Adipocyte (in vitro differentiated cells): ENCODE measurements around the gene COX18.

Experiments used
- DNase-seq: peaks from one replicate; pipeline ENCODE4 v3.0.0-alpha.2; 2015; ENCODE audit warnings: low read depth
- H3K27me3 ChIP-seq: replicated peaks from 2 replicates; pipeline ENCODE4 v1.7.0; 2013; ENCODE audit warnings: mild to moderate bottlenecking, low read length, moderate library complexity; ENCODE audit not compliant: control insufficient read depth, insufficient read depth
- H3K36me3 ChIP-seq: 2 replicates; pipeline ENCODE4 v1.7.0; 2013; ENCODE audit warnings: low read length, mild to moderate bottlenecking, moderate library complexity; ENCODE audit not compliant: control insufficient read depth, insufficient read depth, severe bottlenecking
- H3K4me1 ChIP-seq: 2 replicates; pipeline ENCODE4 v1.7.0; 2013; ENCODE audit warnings: mild to moderate bottlenecking, low read length, moderate library complexity; ENCODE audit not compliant: control insufficient read depth, insufficient read depth
- H3K4me3 ChIP-seq: 2 replicates; pipeline ENCODE4 v1.7.0; 2013; ENCODE audit warnings: mild to moderate bottlenecking, low read length, moderate library complexity
- H3K9ac ChIP-seq: 2 replicates; pipeline ENCODE4 v1.7.0; 2013; ENCODE audit warnings: mild to moderate bottlenecking, low read length, moderate library complexity
- H3K9me3 ChIP-seq: 2 replicates; pipeline ENCODE4 v1.7.0; 2013; ENCODE audit warnings: mild to moderate bottlenecking, low read length, moderate library complexity; ENCODE audit not compliant: control insufficient read depth

COX18 gene

DNA sequence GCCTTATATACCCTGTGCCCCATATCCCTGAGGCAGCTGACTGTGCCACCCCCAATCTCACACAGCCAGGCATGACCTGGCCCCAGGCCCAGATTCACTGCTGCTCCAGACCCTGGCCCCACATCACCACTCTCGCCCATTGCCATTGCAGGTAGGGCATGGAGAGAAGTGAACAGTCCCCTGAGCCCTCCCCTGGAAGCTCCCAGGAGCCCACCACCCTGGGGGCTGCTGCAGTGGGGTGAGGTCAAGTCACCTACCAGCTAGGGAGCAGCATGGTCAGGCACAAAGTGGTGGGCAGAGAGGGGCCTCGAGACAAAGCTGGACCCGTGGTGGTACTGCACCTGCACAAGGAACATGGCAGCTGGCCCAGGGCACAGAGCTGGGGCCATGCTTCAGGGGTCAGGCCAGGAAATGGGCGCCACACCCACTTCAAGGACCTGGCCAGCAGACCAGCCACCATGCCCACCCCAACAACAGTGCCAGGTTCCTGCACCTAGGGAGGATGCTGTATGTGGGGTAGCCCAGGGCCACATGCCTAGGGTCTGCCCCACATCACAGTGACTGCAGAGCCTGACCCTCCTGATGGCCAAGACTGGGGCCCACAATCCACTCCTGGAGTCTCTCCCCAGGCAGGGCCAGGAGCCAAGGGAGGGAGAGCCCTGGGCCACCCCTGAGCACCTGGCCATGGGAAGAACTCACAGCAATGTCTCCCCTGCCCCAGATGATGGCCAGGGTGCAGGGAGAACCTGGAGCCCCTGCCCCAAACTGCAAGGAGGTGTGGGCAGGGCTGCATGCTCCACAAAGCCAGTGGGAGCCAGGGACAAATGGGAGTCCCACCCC is 58.5 kb downstream of the COX18 start:
- Histone ChIP-seq H3K4me1 (no peaks in the 10 kb centered on the region), H3K4me3 (no peak overlapping the region), H3K27me3 (no peaks in the 10 kb centered on the region), H3K36me3 (no peaks in the 10 kb centered on the region), H3K9ac (no peak overlapping the region), H3K9me3 (peaks cover 10% of the 10 kb centered on the region)
- no peak for DNase-seq

DNA sequence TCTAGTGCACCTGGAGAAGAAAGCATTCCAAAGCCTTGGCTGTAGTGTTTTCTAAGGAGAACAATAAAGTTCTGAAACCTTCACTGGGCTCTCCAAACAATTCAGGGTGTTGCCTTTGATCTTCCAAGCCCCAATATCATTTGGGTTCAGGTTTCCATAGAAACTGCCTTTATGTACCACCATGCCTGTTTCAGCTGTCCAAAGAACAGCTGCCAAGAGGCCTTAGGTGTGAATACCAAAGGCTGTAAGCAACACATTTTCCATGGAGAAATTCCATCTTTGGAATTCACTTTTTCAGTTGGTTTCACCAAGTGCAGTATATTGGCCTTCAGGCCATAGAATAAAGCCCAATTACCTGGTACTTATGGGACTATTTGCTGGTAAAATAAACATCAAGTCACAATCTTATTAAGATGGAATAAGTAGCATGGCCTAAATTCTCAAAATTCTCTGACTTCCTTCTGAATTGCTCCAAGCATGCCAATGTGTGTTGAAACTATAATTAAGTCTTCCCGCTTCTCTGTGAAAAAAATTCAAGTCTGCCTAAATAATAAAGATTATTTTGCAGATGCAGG is 61.9 kb downstream of the COX18 start:
- peak; percentile 21 for DNase-seq
- no peaks in the 10 kb centered on the region for H3K27me3 ChIP-seq
- no peak overlapping the region for H3K9ac ChIP-seq
- H3K9me3 ChIP-seq: peaks cover 10% of the 10 kb centered on the region
- H3K36me3 ChIP-seq: no peaks in the 10 kb centered on the region
- H3K4me1 ChIP-seq: no peaks in the 10 kb centered on the region
- no peak overlapping the region for H3K4me3 ChIP-seq

GRCh38 chr4:73006286-73006990 is 63.1 kb downstream of the COX18 start:
- Histone ChIP-seq H3K36me3 (no peaks in the 10 kb centered on the region), H3K4me3 (no peak overlapping the region), H3K9ac (no peak overlapping the region), H3K27me3 (no peaks in the 10 kb centered on the region), H3K4me1 (no peaks in the 10 kb centered on the region), H3K9me3 (no peaks in the 10 kb centered on the region)
- no peak for DNase-seq

GRCh38 chr4:73005514-73005913 is 64.0 kb downstream of the COX18 start:
- H3K4me3 ChIP-seq: no peak overlapping the region
- H3K36me3 ChIP-seq: no peaks in the 10 kb centered on the region
- H3K9ac ChIP-seq: no peak overlapping the region
- DNase-seq: no peak
- H3K9me3 ChIP-seq: no peaks in the 10 kb centered on the region
- no peaks in the 10 kb centered on the region for H3K4me1 ChIP-seq
- peaks cover 4% of the 10 kb centered on the region for H3K27me3 ChIP-seq
